ENCODE measurements around the gene ATP5PO. TPM values are rescaled to one million over a fixed set of nuclear protein-coding genes. Genes with fewer than 3 reads are reported as not detected.

The ATP5PO gene
- total RNA-seq, 1 experiment from 2014 or later: 254 TPM

- ChIA-PET CTCF (no interaction called here), POLR2A (ENCODE audit: low non-redundant PET) (no interaction called here)
- BruUV-seq (replicated peaks): no TSS peak
- Histone ChIP-seq H3K4me1 (ENCODE audit: insufficient read depth, low read length, poor library complexity, severe bottlenecking) (no peaks in the 10 kb centered on the region), H3K27me3 (replicated peaks; ENCODE audit: insufficient read depth, low read depth, low read length, poor library complexity) (no peaks in the 10 kb centered on the region), H3K27ac (ENCODE audit: low read depth, low read length, poor library complexity, severe bottlenecking) (no peak overlapping the region), H3K9me3 (ENCODE audit: low read depth, low read length, poor library complexity, severe bottlenecking) (no peaks in the 10 kb centered on the region), H3K4me3 (ENCODE audit: low read depth, low read length, poor library complexity, severe bottlenecking) (no peak overlapping the region), H3K36me3 (ENCODE audit: insufficient read depth, low read length, poor library complexity, severe bottlenecking) (peaks cover 99% of the 10 kb centered on the region)
- TF ChIP-seq EZH2 (IDR thresholded peaks at IDR 0.05; ENCODE audit: borderline replicate concordance, low read depth, low read length, poor library complexity, severe bottlenecking): no peak
- no peak for TF ChIP-seq CTCF (conservative IDR thresholded peaks at IDR 0.05; ENCODE audit: low read depth, low read length)
- DNase-seq (ENCODE audit: low spot score): no peak
- intact Hi-C loops (cut with micrococcal nuclease; ENCODE audit: unreplicated experiment): no loop called here
Measured at GRCh38 chr21:33908760-33909159, 6.8 kb downstream of the ATP5PO start.

GRCh38 chr21:33904041-33904440 is 11.6 kb downstream of the ATP5PO start:
- Histone ChIP-seq H3K9me3 (ENCODE audit: low read depth, low read length, poor library complexity, severe bottlenecking) (no peaks in the 10 kb centered on the region), H3K27ac (ENCODE audit: low read depth, low read length, poor library complexity, severe bottlenecking) (no peak overlapping the region), H3K4me3 (ENCODE audit: low read depth, low read length, poor library complexity, severe bottlenecking) (no peak overlapping the region), H3K27me3 (replicated peaks; ENCODE audit: insufficient read depth, low read depth, low read length, poor library complexity) (no peaks in the 10 kb centered on the region), H3K4me1 (ENCODE audit: insufficient read depth, low read length, poor library complexity, severe bottlenecking) (no peaks in the 10 kb centered on the region), H3K36me3 (ENCODE audit: insufficient read depth, low read length, poor library complexity, severe bottlenecking) (peaks cover 62% of the 10 kb centered on the region)
- ChIA-PET POLR2A (ENCODE audit: low non-redundant PET) (no interaction called here), CTCF (no interaction called here)
- intact Hi-C loops (cut with micrococcal nuclease; ENCODE audit: unreplicated experiment): no loop called here
- no peak for TF ChIP-seq EZH2 (IDR thresholded peaks at IDR 0.05; ENCODE audit: borderline replicate concordance, low read depth, low read length, poor library complexity, severe bottlenecking)
- TF ChIP-seq CTCF (conservative IDR thresholded peaks at IDR 0.05; ENCODE audit: low read depth, low read length): no peak
- BruUV-seq (replicated peaks): no TSS peak
- no peak for DNase-seq (ENCODE audit: low spot score)

- ChIA-PET CTCF (interaction anchor here (0.6 to 1.3 kb wide), 4 partner anchors 22 to 297 kb away, joined by 3 to 6 read pairs (median 3); no protein-coding TSS in a partner anchor), POLR2A (ENCODE audit: low non-redundant PET) (no interaction called here)
- Histone ChIP-seq H3K27me3 (replicated peaks; ENCODE audit: insufficient read depth, low read depth, low read length, poor library complexity) (no peaks in the 10 kb centered on the region), H3K4me3 (ENCODE audit: low read depth, low read length, poor library complexity, severe bottlenecking) (no peak overlapping the region), H3K27ac (ENCODE audit: low read depth, low read length, poor library complexity, severe bottlenecking) (no peak overlapping the region), H3K36me3 (ENCODE audit: insufficient read depth, low read length, poor library complexity, severe bottlenecking) (peaks cover 45% of the 10 kb centered on the region), H3K4me1 (ENCODE audit: insufficient read depth, low read length, poor library complexity, severe bottlenecking) (no peaks in the 10 kb centered on the region), H3K9me3 (ENCODE audit: low read depth, low read length, poor library complexity, severe bottlenecking) (no peaks in the 10 kb centered on the region)
- BruUV-seq (replicated peaks): no TSS peak
- DNase-seq (ENCODE audit: low spot score): no peak
- no peak for TF ChIP-seq EZH2 (IDR thresholded peaks at IDR 0.05; ENCODE audit: borderline replicate concordance, low read depth, low read length, poor library complexity, severe bottlenecking)
- no peak for TF ChIP-seq CTCF (conservative IDR thresholded peaks at IDR 0.05; ENCODE audit: low read depth, low read length)
- intact Hi-C loops (cut with micrococcal nuclease; ENCODE audit: unreplicated experiment): no loop called here
Measured at GRCh38 chr21:33902349-33902748, 13.3 kb downstream of the ATP5PO start.

All from A673 (cell line).